ENCODE measurements around the gene FAAP20. TPM values are rescaled to one million over a fixed set of nuclear protein-coding genes. Genes with fewer than 3 reads are reported as not detected.

FAAP20 gene
- total RNA-seq, 1 donor from 2014 or later = 93.7 TPM

DNA sequence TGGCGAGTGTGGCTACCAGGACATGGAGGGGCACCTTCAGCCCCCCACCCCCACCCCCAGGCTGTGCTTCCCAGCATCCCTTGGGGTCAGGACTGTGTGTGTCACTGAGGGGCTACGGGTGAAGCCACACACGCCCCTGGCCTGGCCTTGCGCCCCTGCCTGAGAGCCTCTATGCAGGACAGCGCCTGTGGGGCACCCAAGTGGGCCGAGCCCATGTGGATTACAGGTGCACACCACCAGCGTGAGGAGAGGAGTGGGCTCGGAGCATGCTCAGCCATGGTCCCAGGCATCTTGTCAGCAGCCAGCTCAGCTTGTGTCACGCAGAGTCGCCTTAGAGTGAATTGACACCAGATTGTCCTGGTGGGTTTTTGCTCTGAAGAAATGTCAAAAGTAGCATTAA lies 27.9 kb downstream of the FAAP20 start:
- Mint-ChIP-seq H3K36me3 (ENCODE audit: low read depth) (peaks cover 4% of the 10 kb centered on the region), H3K27me3 (ENCODE audit: low read depth) (no peaks in the 10 kb centered on the region), H3K9me3 (no peaks in the 10 kb centered on the region)

DNA sequence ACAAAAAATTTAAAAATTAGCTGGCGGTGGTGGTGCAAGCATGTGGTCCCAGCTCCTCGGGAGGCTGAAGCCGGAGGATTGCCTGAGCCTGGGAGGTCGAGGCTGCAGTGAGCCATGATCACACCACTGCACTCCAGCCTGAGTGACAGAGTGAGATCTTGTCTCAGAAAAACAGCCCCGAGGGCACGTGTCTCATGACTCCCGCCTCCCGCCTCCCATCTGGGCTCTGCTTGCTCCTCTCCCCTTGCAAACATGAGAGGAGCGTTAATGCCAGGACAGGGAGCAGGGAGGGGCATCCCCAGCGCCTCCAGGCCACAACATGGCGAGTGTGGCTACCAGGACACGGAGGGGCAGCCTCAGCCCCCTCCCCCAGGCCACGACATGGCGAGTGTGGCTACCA lies 28.3 kb downstream of the FAAP20 start:
- no peak for DNase-seq (ENCODE audit: low read depth, low spot score)
- H3K36me3 Mint-ChIP-seq (ENCODE audit: low read depth) = peaks cover 4% of the 10 kb centered on the region
- H3K27me3 Mint-ChIP-seq (ENCODE audit: low read depth) = no peaks in the 10 kb centered on the region
- H3K27ac Mint-ChIP-seq (ENCODE audit: unreplicated experiment) = no peak overlapping the region
- TF ChIP-seq, protein P1, sequence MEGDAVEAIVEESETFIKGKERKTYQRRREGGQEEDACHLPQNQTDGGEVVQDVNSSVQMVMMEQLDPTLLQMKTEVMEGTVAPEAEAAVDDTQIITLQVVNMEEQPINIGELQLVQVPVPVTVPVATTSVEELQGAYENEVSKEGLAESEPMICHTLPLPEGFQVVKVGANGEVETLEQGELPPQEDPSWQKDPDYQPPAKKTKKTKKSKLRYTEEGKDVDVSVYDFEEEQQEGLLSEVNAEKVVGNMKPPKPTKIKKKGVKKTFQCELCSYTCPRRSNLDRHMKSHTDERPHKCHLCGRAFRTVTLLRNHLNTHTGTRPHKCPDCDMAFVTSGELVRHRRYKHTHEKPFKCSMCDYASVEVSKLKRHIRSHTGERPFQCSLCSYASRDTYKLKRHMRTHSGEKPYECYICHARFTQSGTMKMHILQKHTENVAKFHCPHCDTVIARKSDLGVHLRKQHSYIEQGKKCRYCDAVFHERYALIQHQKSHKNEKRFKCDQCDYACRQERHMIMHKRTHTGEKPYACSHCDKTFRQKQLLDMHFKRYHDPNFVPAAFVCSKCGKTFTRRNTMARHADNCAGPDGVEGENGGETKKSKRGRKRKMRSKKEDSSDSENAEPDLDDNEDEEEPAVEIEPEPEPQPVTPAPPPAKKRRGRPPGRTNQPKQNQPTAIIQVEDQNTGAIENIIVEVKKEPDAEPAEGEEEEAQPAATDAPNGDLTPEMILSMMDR (conservative IDR thresholded peaks at IDR 0.05) = no peak
- no peaks in the 10 kb centered on the region for H3K4me1 Mint-ChIP-seq
- no peaks in the 10 kb centered on the region for H3K9me3 Mint-ChIP-seq
- no peak overlapping the region for H3K4me3 Mint-ChIP-seq

More for the DNA sequence above, 27.9 kb downstream of the FAAP20 start:
- no peak for DNase-seq (ENCODE audit: low read depth, low spot score)
- Mint-ChIP-seq H3K27ac (ENCODE audit: unreplicated experiment) (no peak overlapping the region), H3K4me3 (no peak overlapping the region), H3K4me1 (no peaks in the 10 kb centered on the region)
- TF ChIP-seq, protein P1 (conservative IDR thresholded peaks at IDR 0.05) = no peak

DNA sequence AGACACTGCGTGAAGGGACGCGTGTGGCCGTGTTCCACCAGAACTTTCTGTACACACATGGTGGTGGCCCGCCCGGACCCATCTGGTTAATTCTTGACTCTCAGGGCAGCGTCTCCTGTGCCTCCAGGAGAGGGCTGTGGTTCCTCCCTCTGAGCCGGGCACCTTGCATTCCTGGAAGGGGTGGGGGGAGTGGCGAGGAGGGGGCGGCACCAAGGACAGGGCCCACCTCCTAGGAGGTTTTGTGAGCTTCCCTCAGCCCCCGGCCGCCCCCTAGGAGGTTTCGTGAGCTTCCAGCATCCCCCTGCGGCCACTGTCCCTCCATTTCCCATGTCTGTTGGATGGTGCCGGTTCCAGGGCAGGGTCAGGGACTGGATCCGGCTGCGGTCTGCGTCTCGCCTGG lies 28.9 kb downstream of the FAAP20 start:
- peaks cover 4% of the 10 kb centered on the region for H3K36me3 Mint-ChIP-seq (ENCODE audit: low read depth)
- no peaks in the 10 kb centered on the region for H3K27me3 Mint-ChIP-seq (ENCODE audit: low read depth)
- H3K9me3 Mint-ChIP-seq = no peaks in the 10 kb centered on the region
- DNase-seq (ENCODE audit: low read depth, low spot score) = no peak
- TF ChIP-seq, protein P1 (conservative IDR thresholded peaks at IDR 0.05) = no peak
- no peak overlapping the region for H3K27ac Mint-ChIP-seq (ENCODE audit: unreplicated experiment)
- no peaks in the 10 kb centered on the region for H3K4me1 Mint-ChIP-seq
- H3K4me3 Mint-ChIP-seq = no peak overlapping the region

DNA sequence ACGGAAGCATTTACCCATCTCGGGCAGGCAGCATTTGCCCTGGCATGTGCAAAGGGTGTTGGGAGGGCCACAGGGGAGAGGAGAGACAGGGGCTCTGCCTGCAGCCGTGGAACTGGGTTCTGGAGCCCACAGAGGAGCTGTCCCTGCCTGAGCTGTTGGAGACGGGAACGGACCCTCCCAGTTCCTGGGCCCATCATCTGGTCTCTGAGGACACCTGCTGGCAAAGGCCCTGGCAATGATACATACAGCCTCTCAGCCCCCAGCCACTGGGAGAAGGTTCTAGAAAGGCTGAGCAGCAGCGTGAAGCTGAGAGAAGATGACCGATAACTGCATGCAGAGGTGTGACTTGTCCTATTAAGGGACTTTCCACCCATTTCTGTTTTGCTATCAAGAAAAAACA lies 31.4 kb downstream of the FAAP20 start:
- DNase-seq (ENCODE audit: low read depth, low spot score) = no peak
- Mint-ChIP-seq H3K27ac (ENCODE audit: unreplicated experiment) (no peak overlapping the region), H3K27me3 (ENCODE audit: low read depth) (no peaks in the 10 kb centered on the region), H3K9me3 (no peaks in the 10 kb centered on the region), H3K4me3 (no peak overlapping the region), H3K4me1 (no peaks in the 10 kb centered on the region), H3K36me3 (ENCODE audit: low read depth) (peaks cover 4% of the 10 kb centered on the region)
- TF ChIP-seq, protein P1 (conservative IDR thresholded peaks at IDR 0.05) = no peak

DNA sequence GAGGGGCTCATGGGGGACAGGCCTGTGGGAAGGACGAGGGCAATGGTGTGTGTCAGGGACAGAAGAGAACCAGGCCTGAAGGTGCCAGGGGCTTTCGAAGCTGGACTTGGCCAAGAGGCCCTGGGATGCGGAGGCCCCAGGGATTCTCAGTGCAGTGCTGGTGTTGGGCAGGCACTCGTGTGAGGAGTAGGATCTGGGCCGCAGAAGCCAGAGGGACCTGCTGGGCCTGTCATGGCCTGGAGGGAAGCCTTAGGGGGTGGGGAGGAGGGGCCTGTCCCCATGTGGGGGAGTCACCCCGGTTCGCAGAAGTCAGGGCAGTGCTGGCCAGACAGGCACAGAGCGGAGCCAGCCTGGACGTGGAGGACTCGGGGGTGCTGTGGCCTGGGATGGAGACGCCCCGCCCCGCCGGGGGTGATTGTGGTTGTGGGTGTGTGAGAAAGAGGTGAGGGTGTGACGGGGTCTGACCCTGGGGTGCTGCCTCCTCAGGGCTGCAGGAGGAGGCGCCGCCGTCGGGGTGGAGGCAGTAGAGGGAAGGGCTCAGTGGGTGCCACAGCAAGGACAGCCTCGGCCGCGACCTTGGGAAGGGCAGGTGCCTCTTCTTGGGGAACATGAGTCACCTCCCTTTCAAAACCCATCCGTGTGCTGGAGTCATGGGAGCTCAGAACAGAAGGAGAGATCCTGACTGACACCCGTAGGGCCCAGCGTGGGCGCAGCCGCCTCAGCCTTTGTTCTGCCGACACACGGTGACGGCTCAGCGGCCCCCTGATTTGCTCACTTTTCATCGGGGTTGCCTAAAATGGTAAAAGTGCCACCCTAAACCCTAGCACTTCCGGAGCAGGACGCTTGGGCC lies 33.9 kb downstream of the FAAP20 start:
- Mint-ChIP-seq H3K9me3 (no peaks in the 10 kb centered on the region), H3K4me1 (no peaks in the 10 kb centered on the region), H3K36me3 (ENCODE audit: low read depth) (peaks cover 4% of the 10 kb centered on the region), H3K27ac (ENCODE audit: unreplicated experiment) (no peak overlapping the region), H3K4me3 (no peak overlapping the region), H3K27me3 (ENCODE audit: low read depth) (no peaks in the 10 kb centered on the region)
- TF ChIP-seq, protein P1 (conservative IDR thresholded peaks at IDR 0.05) = no peak
- no peak for DNase-seq (ENCODE audit: low read depth, low spot score)
